HG03520 (cell line): ENCODE results near the gene RAB17.

ENCODE experiments used
- ATAC-seq: cut with Tn5 transposase; IDR thresholded peaks from one replicate; pipeline ENCODE4 v1.9.1; 2021; ENCODE audit warnings: mild to moderate bottlenecking, moderate library complexity; ENCODE audit not compliant: unreplicated experiment

The RAB17 gene

GRCh38 chr2:237565974-237566373 lies 24.6 kb downstream of the RAB17 start:
- no peak for ATAC-seq

GRCh38 chr2:237564526-237565131 lies 25.9 kb downstream of the RAB17 start:
- no peak for ATAC-seq

- ATAC-seq = no peak
These were observed 26.7 kb downstream of the RAB17 start for GRCh38 chr2:237563816-237564215.

- no peak for ATAC-seq
These were observed 29.3 kb downstream of the RAB17 start for GRCh38 chr2:237561221-237561620.

- ATAC-seq = no peak
These were observed 31.4 kb downstream of the RAB17 start for GRCh38 chr2:237558961-237559641.

- peak; percentile 17 for ATAC-seq
These were observed 32.9 kb downstream of the RAB17 start for GRCh38 chr2:237557633-237558015.

- ATAC-seq = peak; percentile 82
These were observed 33.5 kb downstream of the RAB17 start for GRCh38 chr2:237556773-237557632.

GRCh38 chr2:237555560-237555959 lies 35.0 kb downstream of the RAB17 start:
- ATAC-seq = no peak

GRCh38 chr2:237553948-237554347 lies 36.6 kb downstream of the RAB17 start:
- no peak for ATAC-seq

- no peak for ATAC-seq
These were observed 37.6 kb downstream of the RAB17 start for GRCh38 chr2:237552908-237553307.

GRCh38 chr2:237551071-237551574 lies 39.4 kb downstream of the RAB17 start:
- ATAC-seq = no peak

- no peak for ATAC-seq
These were observed 40.7 kb downstream of the RAB17 start for GRCh38 chr2:237549643-237550415.

GRCh38 chr2:237549216-237549615 lies 41.3 kb downstream of the RAB17 start:
- ATAC-seq = no peak

GRCh38 chr2:237547841-237548416 lies 42.6 kb downstream of the RAB17 start:
- ATAC-seq = no peak

- ATAC-seq = no peak
These were observed 43.6 kb downstream of the RAB17 start for GRCh38 chr2:237546876-237547395.

GRCh38 chr2:237546040-237546875 lies 44.3 kb downstream of the RAB17 start:
- ATAC-seq = no peak

- ATAC-seq = no peak
These were observed 48.4 kb downstream of the RAB17 start for GRCh38 chr2:237542001-237542704.

GRCh38 chr2:237541243-237541642 lies 49.3 kb downstream of the RAB17 start:
- ATAC-seq = no peak

- ATAC-seq = no peak
These were observed 49.7 kb downstream of the RAB17 start for GRCh38 chr2:237540823-237541222.
